HepG2 (cell line): ENCODE data around the gene IZUMO4. TPM values are rescaled to one million over a fixed set of nuclear protein-coding genes. Genes with fewer than 3 reads are reported as not detected.

Experiments
- BCL6 ChIP-seq: IDR thresholded peaks from 2 replicates; pipeline ENCODE4 v1.6.1; 2016; ENCODE audit warnings: missing genetic modification reagents, missing compliant biosample characterization
- GZF1 ChIP-seq: sonication (generic); formaldehyde crosslinking; IDR thresholded peaks from 2 replicates; pipeline ENCODE4 v1.5.1; 2020; ENCODE audit warnings: mild to moderate bottlenecking, missing genetic modification reagents
- HNRNPK ChIP-seq: fragments of 200-400 bp; formaldehyde crosslinking; IDR thresholded peaks from 2 replicates; pipeline ENCODE4 v1.6.1; 2018; ENCODE audit warnings: low read length, low read depth, moderate library complexity, mild to moderate bottlenecking; ENCODE audit not compliant: poor library complexity, severe bottlenecking
- JDP2 ChIP-seq: sonication (generic); formaldehyde crosslinking; IDR thresholded peaks from 2 replicates; pipeline ENCODE4 v1.8.1; 2022; ENCODE audit warnings: missing genetic modification reagents, borderline replicate concordance
- KDM2A ChIP-seq: sonication (generic); formaldehyde crosslinking; IDR thresholded peaks from 2 replicates; pipeline ENCODE4 v1.4.0; 2020; ENCODE audit warnings: low read depth, missing genetic modification reagents, borderline replicate concordance
- KMT2A ChIP-seq: sonication (generic); formaldehyde crosslinking; IDR thresholded peaks from 2 replicates; pipeline ENCODE4 v1.4.0; 2020; ENCODE audit warnings: missing genetic modification reagents
- MBNL3 ChIP-seq: fragments of 250-450 bp; sonication (Bioruptor Pico); conservative IDR thresholded peaks from 2 replicates; pipeline ENCODE4 v1.8.0; 2022; ENCODE audit warnings: mild to moderate bottlenecking, inconsistent platforms
- NBN ChIP-seq: fragments of 450-650 bp; conservative IDR thresholded peaks from 2 replicates; pipeline ENCODE4 v1.6.1; 2017
- NR0B2 ChIP-seq: sonication (generic); formaldehyde crosslinking; IDR thresholded peaks from 2 replicates; pipeline ENCODE4 v1.4.0; 2020; ENCODE audit warnings: mild to moderate bottlenecking, missing genetic modification reagents
- NR2F6 ChIP-seq, 2 experiments: IDR thresholded peaks; 2 replicates each; pipeline ENCODE4 v1.6.1; 2016; ENCODE audit warnings: antibody characterized with exemption in 1 of 2, mild to moderate bottlenecking in 1 of 2
- PHF8 ChIP-seq: sonication (generic); formaldehyde crosslinking; IDR thresholded peaks from 2 replicates; pipeline ENCODE4 v1.5.0; 2020; ENCODE audit warnings: missing genetic modification reagents
- TGIF2 ChIP-seq: IDR thresholded peaks from 2 replicates; pipeline ENCODE4 v1.6.1; 2016; ENCODE audit warnings: control low read depth, missing compliant biosample characterization
- TMF1 ChIP-seq: sonication (generic); formaldehyde crosslinking; IDR thresholded peaks from 2 replicates; pipeline ENCODE4 v1.8.1; 2022; ENCODE audit warnings: low read depth, missing genetic modification reagents
- TSC22D2 ChIP-seq: sonication (generic); formaldehyde crosslinking; IDR thresholded peaks from 2 replicates; pipeline ENCODE4 v1.5.1; 2020; ENCODE audit warnings: missing genetic modification reagents, mild to moderate bottlenecking, borderline replicate concordance
- USF2 ChIP-seq, 2 experiments: sonication (generic) in 1 of 2; formaldehyde crosslinking in 1 of 2; IDR thresholded peaks; 2 replicates each; pipeline versions ENCODE4 v1.5.1 to v1.6.1; 2011 to 2020; ENCODE audit warnings: borderline replicate concordance in 1 of 2, low read depth in 1 of 2, low read length in 1 of 2, mild to moderate bottlenecking in 1 of 2, missing genetic modification reagents in 1 of 2, moderate library complexity in 1 of 2
- ZFP41 ChIP-seq: sonication (generic); formaldehyde crosslinking; IDR thresholded peaks from 2 replicates; pipeline ENCODE4 v1.4.0; 2020; ENCODE audit warnings: mild to moderate bottlenecking, missing genetic modification reagents, borderline replicate concordance
- ZFP90 ChIP-seq: sonication (generic); formaldehyde crosslinking; IDR thresholded peaks from 2 replicates; pipeline ENCODE4 v1.8.0; 2022; ENCODE audit warnings: missing genetic modification reagents, mild to moderate bottlenecking, inconsistent platforms, borderline replicate concordance
- ZGPAT ChIP-seq: IDR thresholded peaks from 2 replicates; pipeline ENCODE4 v1.6.1; 2016; ENCODE audit warnings: mild to moderate bottlenecking
- ZKSCAN5 ChIP-seq: sonication (generic); formaldehyde crosslinking; IDR thresholded peaks from 2 replicates; pipeline ENCODE4 v1.5.1; 2020; ENCODE audit warnings: mild to moderate bottlenecking, missing genetic modification reagents
- ZKSCAN8 ChIP-seq: IDR thresholded peaks from 2 replicates; pipeline ENCODE4 v1.6.1; 2016; ENCODE audit warnings: borderline replicate concordance, missing genetic modification reagents, missing compliant biosample characterization
- ZNF263 ChIP-seq: sonication (generic); formaldehyde crosslinking; IDR thresholded peaks from 2 replicates; pipeline ENCODE4 v1.4.0; 2020; ENCODE audit warnings: missing genetic modification reagents
- ZNF276 ChIP-seq: sonication (generic); formaldehyde crosslinking; IDR thresholded peaks from 2 replicates; pipeline ENCODE4 v1.4.0; 2020; ENCODE audit warnings: mild to moderate bottlenecking, low read depth, missing genetic modification reagents
- ZNF496 ChIP-seq: sonication (generic); formaldehyde crosslinking; IDR thresholded peaks from 2 replicates; pipeline ENCODE4 v1.8.1; 2023; ENCODE audit warnings: mild to moderate bottlenecking, moderate library complexity, missing genetic modification reagents; ENCODE audit not compliant: insufficient replicate concordance
- ZNF570 ChIP-seq: sonication (generic); formaldehyde crosslinking; IDR thresholded peaks from 2 replicates; pipeline ENCODE4 v1.4.0; 2020; ENCODE audit warnings: mild to moderate bottlenecking, missing genetic modification reagents, borderline replicate concordance
- ZNF7 ChIP-seq: IDR thresholded peaks from 2 replicates; pipeline ENCODE4 v1.6.1; 2016; ENCODE audit warnings: missing biosample characterization, missing genetic modification reagents
- ZNF703 ChIP-seq: sonication (generic); formaldehyde crosslinking; IDR thresholded peaks from 2 replicates; pipeline ENCODE4 v1.5.1; 2020; ENCODE audit warnings: missing genetic modification reagents, mild to moderate bottlenecking, moderate library complexity, borderline replicate concordance
- polyA plus RNA-seq, 8 experiments: library from polyadenylated mRNA; depleted of rRNA in 3 of 8; stranded (reverse) in 7 of 8; unstranded in 1 of 8; fragments of >200 nt; fragmentation: Illumina TruSeq in 4 of 8; extraction: Trizol in 4 of 8; gene quantifications; 2 replicates each; pipeline versions ENCODE4 v1.2.1 to v1.2.3, GENCODE V29; 2011 to 2016; ENCODE audit warnings: low read depth in 4 of 8, missing spikeins in 1 of 8, mixed read lengths in 1 of 8; ENCODE audit not compliant: insufficient read depth in 1 of 8
- total RNA-seq, 5 experiments: library from RNA; depleted of rRNA; stranded (reverse); fragments of >200 nt; fragmentation: Illumina TruSeq; extraction: Trizol; gene quantifications; 2 replicates each; pipeline ENCODE4 v1.2.3, GENCODE V29; 2016; ENCODE audit warnings: low read depth in 1 of 5

Gene IZUMO4
- total and polyA plus RNA-seq, 2 of the 13 experiments (the other 11 are each of a cell fraction or from before 2014, with no cell fraction given), result 0.77 to 3.9 TPM

GRCh38 chr19:2096034-2096479, 658 bp upstream of the IZUMO4 start, which contains the start of gene MOB3A (continued):
- TF ChIP-seq TGIF2 (CRISPR knock-in tag), result no peak
- TF ChIP-seq ZNF496 (CRISPR knock-in tag), result no peak
- TF ChIP-seq TMF1, result peak; percentile 81
- peak; percentile 64; the same call in 1 of the 2 replicates for TF ChIP-seq TSC22D2 (CRISPR knock-in tag)
- no peak for TF ChIP-seq ZNF570
- TF ChIP-seq ZNF263 (CRISPR knock-in tag), result no peak
- peak; percentile 75 for TF ChIP-seq HNRNPK
- TF ChIP-seq PHF8 (CRISPR knock-in tag), result peak; percentile 73; the same call in 1 of the 2 replicates
- TF ChIP-seq ZNF7, result no peak
- peak; percentile 89 for TF ChIP-seq ZGPAT
- TF ChIP-seq ZFP90 (CRISPR knock-in tag), result no peak; the same call in 1 of the 2 replicates
- no peak for TF ChIP-seq USF2 (IDR thresholded peaks at IDR 0.05; ENCODE audit: low read depth, low read length)
- no peak for TF ChIP-seq USF2 (CRISPR knock-in tag; IDR thresholded peaks at IDR 0.05; ENCODE audit: borderline replicate concordance)
- TF ChIP-seq ZNF703, result no peak; the same call in 1 of the 2 replicates
- TF ChIP-seq KDM2A (CRISPR knock-in tag), result peak; percentile 23; the same call in 1 of the 2 replicates
- no peak for TF ChIP-seq ZKSCAN5 (CRISPR knock-in tag)
- TF ChIP-seq JDP2, result no peak
- TF ChIP-seq ZFP41 (CRISPR knock-in tag), result no peak
- TF ChIP-seq ZNF276 (CRISPR knock-in tag), result peak; percentile 83; the same call in 1 of the 2 replicates
- no peak for TF ChIP-seq BCL6 (CRISPR knock-in tag)
- TF ChIP-seq ZKSCAN8 (CRISPR knock-in tag), result no peak; the same call in 1 of the 2 replicates
- no peak for TF ChIP-seq MBNL3
- no peak for TF ChIP-seq GZF1
- peak; percentile 88 for TF ChIP-seq NR0B2 (CRISPR knock-in tag)
- peak; percentile 65; the same call in 1 of the 2 replicates for TF ChIP-seq KMT2A (CRISPR knock-in tag)
- no peak for TF ChIP-seq NBN
- no peak for TF ChIP-seq NR2F6 (IDR thresholded peaks at IDR 0.05)
- TF ChIP-seq NR2F6 (CRISPR knock-in tag; IDR thresholded peaks at IDR 0.05), result no peak
